Measurements from ENCODE around the gene SLC49A3.

SLC49A3 gene

DNA sequence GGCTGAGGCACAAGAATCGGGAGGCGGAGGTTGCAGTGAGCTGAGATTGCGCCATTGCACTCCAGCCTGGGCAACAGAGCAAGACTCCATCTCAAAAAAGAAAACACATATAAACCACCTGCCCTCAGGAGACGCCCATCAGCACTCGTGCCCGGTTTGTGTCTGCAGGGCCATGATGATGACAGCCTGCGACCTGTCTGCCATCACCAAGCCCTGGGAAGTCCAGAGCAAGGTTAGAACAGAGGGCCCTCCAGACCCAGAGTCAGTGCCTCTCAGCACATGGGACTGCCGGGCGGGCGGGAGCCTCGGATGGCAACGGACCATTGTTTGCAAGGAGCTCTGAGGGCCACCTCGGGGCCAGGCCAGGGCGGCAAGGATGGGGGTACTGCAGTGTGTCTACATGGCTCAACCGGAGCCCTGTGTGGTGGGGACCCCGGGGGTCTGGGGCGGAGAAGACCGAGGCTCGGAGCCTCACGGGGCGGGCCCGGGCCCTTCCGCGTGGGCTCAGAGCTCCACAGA is 24.2 kb downstream of the SLC49A3 start:
- DNase-seq = no peak

DNA sequence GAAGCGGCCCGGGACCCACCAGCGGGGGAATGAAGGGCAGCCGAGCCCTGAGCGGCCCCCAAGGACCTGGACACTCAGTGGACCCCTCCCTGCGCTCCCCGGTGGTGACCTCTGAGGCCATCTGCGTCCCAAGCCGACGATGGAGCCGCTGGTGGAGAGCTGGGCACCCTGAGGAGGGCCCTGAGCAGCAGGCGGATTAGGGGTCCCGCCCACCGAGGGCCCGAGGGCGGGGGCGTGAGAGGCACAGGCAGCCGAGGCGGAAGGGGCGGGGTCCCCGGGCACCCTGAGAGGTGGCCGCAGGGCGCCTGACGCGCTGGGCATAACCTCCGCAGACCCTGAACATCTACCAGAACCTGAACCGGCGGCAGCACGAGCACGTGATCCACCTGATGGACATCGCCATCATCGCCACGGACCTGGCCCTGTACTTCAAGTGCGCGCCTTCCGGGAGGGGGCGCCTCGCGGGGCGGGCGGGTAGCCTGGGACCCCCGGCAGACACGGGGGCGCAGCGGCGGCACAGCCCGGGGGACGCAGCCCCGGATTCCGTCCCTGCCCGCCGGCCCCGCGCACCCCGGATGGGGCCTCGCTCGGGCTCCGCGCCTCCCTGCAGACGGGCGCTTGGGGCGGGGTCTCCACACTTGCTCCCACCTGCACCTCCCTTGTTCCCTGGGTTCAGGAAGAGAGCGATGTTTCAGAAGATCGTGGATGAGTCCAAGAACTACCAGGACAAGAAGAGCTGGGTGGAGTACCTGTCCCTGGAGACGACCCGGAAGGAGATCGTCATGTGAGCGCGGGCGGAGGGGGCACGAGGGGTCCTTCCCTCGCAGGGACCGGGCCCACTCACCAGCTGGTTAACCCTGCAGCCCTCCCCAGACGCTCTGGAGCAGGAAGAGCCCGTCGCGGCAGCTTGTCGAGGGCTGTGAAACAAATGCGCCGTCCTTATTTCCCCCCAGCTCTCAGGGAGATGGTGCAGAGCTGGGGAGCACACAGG is 25.2 kb downstream of the SLC49A3 start:
- DNase-seq = peak; percentile 77 to 84

DNA sequence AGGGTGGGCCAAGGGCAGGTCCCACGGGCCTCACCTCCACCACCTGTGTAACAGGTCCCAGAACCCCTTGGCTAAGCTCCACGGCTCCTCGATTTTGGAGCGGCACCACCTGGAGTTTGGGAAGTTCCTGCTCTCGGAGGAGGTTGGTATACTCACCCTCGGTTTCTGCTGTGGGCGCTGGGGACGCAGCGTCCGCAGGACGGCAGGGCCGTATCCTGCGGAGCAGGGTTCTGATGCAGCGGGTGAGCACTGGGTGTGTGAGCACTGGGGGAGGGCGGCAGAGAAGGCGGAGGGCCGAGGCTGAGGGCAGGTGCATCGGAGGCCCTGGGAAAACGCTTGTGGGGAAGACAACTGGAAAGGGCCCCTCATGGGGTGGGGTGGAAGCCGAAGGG is 25.9 kb downstream of the SLC49A3 start:
- DNase-seq = no peak

DNA sequence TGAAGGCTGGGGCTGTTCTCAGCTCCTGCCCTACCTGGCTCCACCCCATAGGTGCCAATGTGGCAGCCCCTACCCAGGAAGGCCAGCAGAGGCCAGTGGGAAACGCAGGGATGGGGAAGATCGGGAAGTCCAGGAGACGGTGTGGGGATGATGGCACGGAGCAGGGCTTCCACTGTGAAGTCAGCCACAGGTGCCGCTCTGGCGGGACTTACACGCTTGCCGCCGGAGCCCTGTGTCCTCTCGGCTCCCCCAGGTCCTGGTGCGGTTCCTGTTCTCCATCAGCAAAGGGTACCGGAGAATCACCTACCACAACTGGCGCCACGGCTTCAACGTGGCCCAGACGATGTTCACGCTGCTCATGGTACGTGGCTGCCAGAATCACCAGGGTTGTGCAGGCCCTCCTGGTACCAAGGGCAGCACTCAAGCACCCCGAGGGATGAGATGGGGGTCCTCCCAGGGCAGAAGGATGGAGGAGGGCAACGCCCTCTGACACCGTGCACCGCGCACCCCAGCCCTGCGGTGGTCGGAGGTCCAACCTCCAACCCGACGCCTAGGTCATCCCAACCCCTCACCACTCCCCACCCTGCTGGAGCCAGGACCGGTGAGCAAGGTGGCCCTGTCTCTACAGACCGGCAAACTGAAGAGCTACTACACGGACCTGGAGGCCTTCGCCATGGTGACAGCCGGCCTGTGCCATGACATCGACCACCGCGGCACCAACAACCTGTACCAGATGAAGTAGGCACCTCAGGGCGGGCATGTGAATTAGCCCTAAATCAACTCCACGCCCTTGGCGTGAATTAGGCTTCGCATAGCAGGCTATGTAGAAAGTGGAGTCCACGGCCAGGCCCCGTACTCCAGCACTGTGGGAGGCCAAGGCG is 26.8 kb downstream of the SLC49A3 start:
- DNase-seq = no peak

DNA sequence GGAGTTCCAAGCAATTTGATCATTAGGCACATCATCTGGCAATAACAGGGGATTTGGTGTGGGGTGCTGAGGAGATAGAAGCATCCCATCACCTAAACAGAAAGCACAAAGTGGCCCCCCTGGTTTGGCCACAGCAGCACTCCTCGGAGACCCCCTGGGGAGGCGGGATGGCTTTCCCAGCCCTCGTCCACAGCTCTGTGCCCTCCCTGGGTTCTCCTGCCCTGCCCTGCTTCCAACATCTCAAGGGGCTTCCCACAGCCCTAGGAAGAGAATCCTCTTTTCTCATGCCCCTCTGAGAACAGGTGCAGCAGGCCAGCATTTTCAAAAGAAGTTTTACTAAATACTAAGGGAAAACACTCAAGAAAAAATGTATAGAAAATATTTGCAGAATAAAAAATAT is 27.7 kb downstream of the SLC49A3 start:
- no peak for DNase-seq

DNA sequence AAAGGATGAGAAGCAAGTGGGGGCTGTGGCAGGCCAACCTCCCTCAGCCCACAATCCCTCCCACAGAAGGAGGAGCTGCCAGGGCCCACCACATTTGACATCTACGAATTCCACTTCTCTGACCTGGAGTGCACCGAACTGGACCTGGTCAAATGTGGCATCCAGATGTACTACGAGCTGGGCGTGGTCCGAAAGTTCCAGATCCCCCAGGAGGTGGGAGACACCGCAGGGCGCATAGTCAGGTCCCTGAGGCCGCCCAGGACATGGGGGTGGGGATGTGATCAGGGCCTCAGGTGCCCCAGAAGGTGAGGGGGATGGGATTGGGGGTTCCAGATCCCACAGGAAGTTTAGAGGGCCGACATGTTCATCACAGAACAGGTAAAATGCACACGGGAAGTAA is 28.6 kb downstream of the SLC49A3 start:
- DNase-seq = no peak

DNA sequence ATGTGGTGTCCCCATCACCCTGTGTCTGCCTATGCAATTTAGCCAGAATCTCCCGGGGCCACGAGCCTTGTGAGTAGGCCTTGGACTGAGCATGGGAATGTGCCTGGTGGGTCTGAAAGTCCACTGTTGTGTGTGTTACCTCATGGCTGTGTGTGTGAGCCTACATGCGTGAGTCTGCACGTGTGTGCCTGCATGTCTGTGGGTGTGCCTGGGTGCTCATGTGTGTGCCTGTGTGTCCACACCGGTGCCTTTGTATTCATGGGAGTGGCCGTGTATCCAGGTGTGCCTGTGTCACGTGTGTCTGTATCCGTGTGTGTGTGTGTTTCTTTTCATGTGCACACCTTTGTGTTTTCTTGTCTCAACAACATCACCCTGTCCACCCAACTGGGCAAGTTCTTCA is 29.1 kb downstream of the SLC49A3 start:
- DNase-seq = no peak

DNA sequence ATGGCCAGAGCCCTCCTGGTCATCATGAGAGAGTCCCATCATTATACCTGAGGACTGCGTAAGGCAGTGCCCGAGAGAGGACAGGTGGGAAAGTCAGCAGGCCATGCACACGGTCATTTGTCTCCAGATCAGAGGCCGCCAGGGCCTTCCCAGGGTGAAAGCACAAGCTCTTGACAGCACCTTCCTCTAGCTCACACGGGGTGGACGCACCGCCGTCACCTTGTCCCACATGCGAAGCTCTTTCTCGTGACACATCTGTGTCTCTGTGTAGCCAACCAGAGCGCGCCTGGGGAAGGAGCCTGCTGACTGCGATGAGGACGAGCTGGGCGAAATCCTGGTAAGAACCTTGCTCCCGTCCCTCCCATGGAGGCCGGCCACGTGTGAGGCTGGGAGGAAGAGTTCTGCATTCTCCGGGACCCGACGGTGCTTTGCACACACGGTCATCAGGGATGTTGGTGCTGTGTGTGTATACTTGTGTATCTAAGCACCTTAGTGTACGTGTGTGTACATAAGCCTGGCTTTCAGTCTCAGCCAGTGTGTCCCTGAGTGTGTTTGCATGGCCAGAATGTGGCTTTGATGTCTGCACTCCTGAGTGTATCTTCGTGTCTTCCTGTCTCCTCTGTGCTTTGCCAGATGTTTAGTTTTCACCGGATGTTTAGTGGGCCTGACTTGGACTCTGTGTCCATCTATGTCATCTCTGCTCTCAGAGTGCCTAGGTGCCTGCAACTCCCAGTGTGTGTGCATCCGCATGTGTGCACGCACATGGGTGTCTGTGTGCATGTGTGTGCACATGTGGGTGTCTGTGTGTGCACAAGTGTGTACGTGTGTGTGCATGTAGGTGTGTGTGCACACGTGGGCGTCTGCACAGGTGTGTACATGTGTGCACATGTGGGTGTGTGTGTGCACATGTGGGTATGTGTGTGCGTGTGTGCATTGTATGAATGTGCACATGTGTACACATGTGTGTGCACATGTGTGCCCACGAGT is 30.0 kb downstream of the SLC49A3 start:
- no peak for DNase-seq

DNA sequence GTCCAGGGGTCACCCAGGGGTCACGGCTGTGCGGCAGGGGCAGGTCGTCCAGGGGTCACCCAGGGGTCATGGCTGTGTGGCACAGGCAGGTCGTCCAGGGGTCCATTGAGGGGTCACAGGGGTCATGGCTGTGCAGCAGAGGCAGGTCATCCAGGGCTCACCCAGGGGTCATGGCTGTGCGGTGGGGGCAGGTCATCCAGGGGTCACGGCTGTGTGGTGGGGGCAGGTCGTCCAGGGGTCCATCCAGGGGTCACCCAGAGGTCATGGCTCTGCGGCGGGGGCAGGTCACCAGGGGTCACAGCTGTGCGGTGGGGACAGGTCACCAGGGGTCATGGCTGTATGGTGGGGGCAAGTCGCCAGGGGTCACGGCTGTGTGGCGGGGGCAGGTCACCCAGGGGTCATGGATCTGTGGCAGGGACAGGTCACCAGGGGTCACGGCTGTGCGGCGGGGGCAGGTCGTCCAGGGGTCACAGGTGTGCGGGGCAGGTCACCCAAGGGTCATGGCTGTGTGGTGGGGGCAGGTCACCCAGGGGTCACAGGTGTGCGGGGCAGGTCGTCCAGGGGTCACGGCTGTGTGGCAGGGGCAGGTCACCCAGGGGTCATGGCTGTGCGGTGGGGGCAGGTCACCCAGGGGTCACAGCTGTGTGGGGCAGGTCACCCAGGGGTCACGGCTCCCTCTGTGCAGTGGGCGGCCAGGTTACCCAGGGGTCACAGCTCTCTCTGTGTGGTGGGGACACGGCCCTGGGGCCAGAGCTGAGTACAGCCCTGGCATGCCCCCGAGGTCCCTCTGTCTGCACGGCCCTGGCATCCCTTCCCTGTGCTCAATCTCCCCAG is 30.9 kb downstream of the SLC49A3 start:
- no peak for DNase-seq

DNA sequence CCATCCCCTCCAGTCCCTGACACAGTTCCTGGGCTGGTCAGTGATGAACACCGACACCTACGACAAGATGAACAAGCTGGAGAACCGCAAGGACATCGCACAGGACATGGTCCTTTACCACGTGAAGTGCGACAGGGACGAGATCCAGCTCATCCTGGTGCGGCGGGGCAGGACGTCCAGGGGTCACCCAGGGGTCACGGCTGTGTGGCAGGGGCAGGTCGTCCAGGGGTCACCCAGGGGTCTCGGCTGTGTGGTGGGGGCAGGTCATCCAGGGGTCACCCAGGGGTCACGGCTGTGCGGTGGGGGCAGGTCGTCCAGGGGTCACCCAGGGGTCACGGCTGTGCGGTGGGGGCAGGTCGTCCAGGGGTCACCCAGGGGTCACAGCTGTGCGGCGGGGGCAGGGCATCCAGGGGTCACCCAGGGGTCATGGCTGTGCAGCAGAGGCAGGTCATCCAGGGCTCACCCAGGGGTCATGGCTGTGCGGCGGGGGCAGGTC is 31.6 kb downstream of the SLC49A3 start:
- DNase-seq = no peak

DNA sequence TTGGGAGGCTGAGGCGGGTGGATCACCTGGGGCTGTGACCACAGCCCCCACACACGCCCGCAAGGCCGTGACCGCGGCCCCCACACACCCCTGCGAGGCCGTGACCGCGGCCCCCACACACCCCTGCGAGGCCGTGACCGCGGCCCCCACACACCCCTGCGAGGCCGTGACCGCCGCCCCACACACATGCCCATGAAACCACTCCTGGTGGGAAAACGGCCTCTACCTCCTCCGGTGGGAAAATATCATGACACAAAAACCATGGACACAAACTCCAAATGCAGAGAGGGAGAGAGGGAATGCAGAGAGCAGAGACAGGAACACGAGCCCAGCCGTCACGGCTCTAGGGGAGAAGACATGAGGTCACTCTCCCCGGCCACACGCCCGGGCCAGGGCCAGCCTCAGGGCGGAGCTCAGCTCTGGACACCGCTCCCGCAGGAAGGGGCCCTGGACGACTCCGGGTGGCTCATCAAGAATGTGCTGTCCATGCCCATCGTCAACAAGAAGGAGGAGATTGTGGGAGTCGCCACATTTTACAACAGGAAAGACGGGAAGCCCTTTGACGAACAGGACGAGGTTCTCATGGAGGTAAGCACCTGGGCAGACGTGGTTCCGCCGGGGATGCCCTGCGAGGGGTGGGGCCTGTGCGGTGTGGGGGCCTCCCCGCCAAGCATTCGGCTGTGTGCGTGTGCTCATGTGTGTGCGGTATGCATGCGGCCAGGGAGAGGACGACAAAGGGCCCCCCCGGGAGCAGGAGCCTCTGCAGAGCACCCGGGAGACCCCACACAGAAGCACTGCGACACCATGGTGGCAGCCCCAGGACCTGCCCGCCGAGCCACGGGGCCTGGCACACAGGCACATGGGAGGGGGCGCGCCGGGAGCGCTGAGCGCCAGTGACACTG is 32.3 kb downstream of the SLC49A3 start:
- DNase-seq = no peak

DNA sequence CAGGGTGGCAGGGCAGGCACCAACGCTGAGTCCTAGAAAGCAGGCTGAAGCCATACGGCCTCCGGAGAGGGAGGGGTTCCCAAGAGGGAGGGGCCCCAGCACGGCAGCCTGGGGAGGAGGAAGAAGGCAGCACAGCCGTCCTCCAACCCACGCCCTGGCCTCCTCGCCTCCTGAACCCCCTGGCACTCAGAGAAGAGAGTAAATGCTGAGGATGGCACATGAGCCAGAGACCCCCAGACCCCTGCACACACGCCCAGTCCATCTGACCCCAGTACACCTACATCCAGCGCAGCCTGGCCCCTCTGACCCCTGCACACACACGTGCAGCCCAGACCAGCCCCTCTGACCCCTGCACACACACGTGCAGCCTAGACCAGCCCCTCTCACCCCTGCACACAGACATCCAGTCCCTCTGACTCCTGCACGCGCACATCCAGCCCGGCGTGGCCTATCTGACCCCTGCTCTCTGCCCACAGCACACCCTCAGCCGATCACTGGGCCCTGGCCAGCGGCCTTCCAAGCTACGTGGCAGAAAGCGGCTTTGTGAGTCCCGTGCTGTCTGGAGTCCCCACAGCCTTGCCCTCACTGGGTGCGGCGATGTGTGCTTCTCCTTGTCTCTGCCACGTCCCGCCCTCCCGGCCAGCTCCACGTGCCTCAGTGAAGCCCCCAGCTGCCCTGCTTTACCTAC is 33.3 kb downstream of the SLC49A3 start:
- DNase-seq = no peak

DNA sequence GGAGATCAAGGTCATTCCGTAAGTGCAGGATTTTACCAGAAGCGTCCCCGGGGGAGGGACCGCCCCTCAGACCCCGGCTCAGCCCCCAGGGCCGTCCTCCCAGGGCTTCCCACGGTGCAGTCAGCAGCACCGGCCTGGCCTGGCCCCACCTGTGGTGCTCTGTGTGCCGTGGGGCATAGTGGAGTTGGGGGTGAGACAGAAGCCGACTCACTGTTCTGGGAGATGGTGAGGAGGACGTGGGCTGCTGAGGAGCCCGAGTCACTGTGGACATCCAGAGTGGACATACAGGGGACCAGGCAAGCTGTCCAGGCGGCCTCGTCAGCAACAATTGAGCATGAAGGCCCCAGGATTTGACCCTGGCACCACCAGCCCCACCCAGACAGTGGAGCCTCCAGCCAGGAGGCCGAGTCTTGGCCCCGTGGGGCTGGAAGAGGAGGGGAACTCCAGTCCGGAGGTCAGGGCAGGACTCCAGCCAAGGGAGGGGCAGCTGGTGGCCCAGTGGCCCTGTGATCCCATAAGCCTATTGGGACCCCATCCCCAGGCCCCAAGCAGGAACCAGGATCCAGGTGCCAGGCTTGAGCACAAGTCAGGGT is 34.0 kb downstream of the SLC49A3 start:
- DNase-seq = no peak

DNA sequence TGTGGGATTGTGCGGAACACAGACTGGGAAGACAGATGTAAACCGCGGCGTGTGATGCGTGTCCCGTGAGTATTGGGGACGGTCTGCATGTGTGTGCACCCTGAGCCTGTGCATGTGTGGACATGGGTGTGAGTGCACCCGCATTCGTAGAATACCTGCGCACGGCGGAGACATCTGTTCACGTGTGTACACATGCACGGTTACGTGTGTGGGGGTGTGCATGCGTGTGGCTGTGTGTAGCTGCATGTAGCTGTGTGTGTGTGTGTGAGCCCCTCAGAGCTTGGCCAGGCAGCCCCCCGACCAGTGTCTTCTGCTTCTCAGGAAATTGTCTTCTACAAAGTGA is 34.5 kb downstream of the SLC49A3 start:
- DNase-seq = no peak

DNA sequence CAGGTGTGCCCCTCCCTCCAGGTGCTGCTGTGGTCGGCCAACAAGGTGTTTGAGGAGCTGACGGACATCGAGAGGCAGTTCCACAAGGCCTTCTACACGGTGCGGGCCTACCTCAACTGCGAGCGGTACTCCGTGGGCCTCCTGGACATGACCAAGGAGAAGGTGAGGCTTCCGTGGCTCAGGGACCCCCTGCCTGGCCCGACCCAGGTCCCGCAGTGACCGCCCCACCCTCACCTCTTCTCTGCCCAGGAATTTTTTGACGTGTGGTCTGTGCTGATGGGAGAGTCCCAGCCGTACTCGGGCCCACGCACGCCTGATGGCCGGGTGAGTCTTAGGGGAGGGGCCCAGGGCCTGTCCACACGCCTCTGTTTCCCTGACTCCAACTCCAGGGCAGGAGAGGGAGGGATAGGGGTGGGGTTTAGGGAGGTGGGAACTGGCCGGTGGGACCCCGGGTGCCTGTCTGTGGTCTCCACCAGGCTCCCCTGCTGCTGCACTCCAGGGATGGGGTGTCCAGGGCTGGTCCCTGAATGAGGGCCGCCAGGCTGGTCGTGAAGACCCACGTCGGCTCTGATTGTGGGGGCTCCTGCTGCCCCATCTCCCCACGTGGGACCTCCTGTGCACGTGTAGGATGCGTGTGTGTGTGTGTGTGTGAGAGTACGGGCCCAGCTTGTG is 35.0 kb downstream of the SLC49A3 start:
- no peak for DNase-seq

DNA sequence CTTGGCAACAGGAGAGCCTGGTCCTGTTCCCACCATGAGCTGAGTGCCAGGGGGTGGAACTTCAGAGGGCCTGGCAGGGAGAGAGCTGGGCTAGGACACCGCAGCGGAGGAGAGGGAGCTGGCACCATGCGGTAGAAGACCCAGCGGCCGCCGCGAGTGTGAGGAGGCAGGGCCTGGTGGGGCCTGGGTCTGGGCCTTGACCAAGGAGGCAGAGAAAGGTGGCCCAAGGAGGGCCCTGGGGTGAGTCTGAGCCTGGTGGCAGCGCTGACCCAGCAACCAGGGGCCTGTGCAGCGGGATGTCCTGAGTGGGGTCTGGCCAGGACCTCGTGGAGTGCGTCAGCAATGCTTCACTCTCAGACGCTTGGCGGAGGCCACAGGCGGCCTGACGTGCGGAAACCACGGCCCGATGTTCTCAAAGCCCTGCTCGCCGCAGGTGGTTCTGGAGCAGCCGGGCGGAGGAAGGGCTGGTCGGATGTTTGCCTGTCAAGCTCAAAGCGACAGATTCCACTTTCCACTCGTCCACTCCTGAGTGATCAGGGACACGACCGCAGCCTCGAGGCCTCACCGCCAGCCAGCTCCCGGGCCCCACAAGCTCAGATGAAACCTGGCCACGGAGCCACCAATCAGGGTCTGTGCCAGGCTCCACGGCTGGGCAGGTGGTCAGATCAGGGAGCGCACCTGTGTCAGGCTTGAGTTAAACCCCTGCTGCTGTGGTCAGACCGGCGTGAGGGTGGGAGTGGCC is 35.7 kb downstream of the SLC49A3 start:
- no peak for DNase-seq

DNA sequence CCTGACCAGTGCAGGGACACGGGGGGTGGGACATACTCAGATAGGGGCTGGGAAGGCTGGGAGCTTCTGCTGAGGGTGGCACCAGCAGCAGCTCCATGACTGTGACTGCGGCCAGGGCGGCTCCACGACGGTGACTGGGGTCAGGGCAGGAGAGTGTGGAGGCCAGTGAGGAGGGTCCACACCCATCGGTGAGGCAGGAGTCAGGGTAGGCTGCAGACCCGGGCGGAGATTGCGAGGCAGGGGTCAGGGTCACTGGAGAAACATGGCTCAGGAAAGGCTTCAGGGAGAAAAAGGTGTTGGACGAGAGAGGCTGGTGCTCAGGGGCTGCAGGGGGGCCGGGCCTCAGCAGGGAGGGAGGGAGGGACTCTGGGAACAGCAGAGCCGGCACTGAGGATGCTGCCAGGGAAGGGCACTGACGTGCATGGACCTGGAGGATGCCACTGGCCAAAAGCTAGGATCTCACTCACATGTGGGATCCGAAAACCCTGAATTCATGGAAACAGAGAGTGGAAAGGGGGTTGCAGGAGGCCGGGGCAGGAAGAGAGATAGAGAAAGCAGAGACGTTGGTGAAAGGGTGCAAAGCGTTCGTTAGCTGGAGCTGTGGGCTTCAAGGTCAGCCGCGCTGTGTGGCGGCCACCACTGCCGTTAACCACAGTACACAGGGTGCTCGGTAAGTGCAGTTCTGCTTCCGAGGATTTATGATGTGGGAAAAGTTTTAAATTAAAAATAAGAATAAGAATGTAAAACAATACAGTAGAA is 36.9 kb downstream of the SLC49A3 start:
- DNase-seq = no peak
